ENCODE measurements around the gene PDCD10.
A peak's percentile ranks its signal among the peaks of the same experiment; 100 is the strongest.

The PDCD10 gene

GRCh38 chr3:167734498-167735232, at the start of gene PDCD10:
TSS of gene PDCD10 (minus strand) at chr3:167734892. CDS start at chr3:167720157, 14,735 bp downstream.
- DNase-seq, result peak; percentile 85 to 100 (median 98)

GRCh38 chr3:167783781-167784180, 49.1 kb upstream of the PDCD10 start:
- peak in 45 of 58 donors; percentile 1 to 66 (median 32) for DNase-seq

GRCh38 chr3:167780214-167780883, 45.7 kb upstream of the PDCD10 start:
- no peak for DNase-seq

GRCh38 chr3:167777356-167777755, 42.7 kb upstream of the PDCD10 start:
- DNase-seq, result no peak

GRCh38 chr3:167776066-167776685, 41.5 kb upstream of the PDCD10 start:
- DNase-seq, result no peak

- no peak for DNase-seq
These were observed 38.9 kb upstream of the PDCD10 start for GRCh38 chr3:167773584-167773983.

- no peak for DNase-seq
These were observed 38.3 kb upstream of the PDCD10 start for GRCh38 chr3:167772992-167773391.

GRCh38 chr3:167762296-167762695, 27.6 kb upstream of the PDCD10 start:
- DNase-seq, result no peak

- DNase-seq, result no peak
These were observed 26.6 kb upstream of the PDCD10 start for GRCh38 chr3:167761302-167761701.

GRCh38 chr3:167754049-167754448, 19.4 kb upstream of the PDCD10 start:
- no peak for DNase-seq

- DNase-seq, result no peak
These were observed 15.7 kb upstream of the PDCD10 start for GRCh38 chr3:167750272-167750971.

GRCh38 chr3:167749728-167750127, 15.0 kb upstream of the PDCD10 start:
- no peak for DNase-seq

GRCh38 chr3:167749209-167749608, 14.5 kb upstream of the PDCD10 start:
- no peak for DNase-seq

- DNase-seq, result no peak
These were observed 9.1 kb upstream of the PDCD10 start for GRCh38 chr3:167743799-167744198.

- DNase-seq, result peak in 3 of 58 donors; percentile 2 to 29 (median 17)
These were observed 7.6 kb upstream of the PDCD10 start for GRCh38 chr3:167742338-167742737.

- DNase-seq, result peak in 37 of 58 donors; percentile 1 to 55 (median 24)
These were observed 6.4 kb upstream of the PDCD10 start for GRCh38 chr3:167740961-167741587.

- peak in 11 of 58 donors; percentile 3 to 51 (median 9) for DNase-seq
These were observed 4.6 kb upstream of the PDCD10 start for GRCh38 chr3:167739190-167739810.

- no peak for DNase-seq
These were observed 3.3 kb upstream of the PDCD10 start for GRCh38 chr3:167738037-167738436.

GRCh38 chr3:167736997-167737396, 2.3 kb upstream of the PDCD10 start:
- no peak for DNase-seq

GRCh38 chr3:167736264-167736787, 1.6 kb upstream of the PDCD10 start:
- DNase-seq, result peak in 1 of 58 donors; percentile 19

Measured in anterior cingulate cortex (tissue), 58 donors.